Dermis blood vessel endothelial cell (primary cell): ENCODE measurements around the gene SHISA3. TPM values are rescaled to one million over a fixed set of nuclear protein-coding genes. Genes with fewer than 3 reads are reported as not detected.
A peak's percentile ranks its signal among the peaks of the same experiment; 100 is the strongest.

Experiments
- DNase-seq: peaks from one replicate; pipeline ENCODE4 v3.0.0; 2010
- total RNA-seq: library from RNA; depleted of rRNA; stranded (reverse); fragments of >200 nt; gene quantifications from 2 replicates; pipeline ENCODE4 v1.2.3, GENCODE V29; 2014

SHISA3 gene
- total RNA-seq, 1 donor from 2014 or later = 2.7 TPM

GRCh38 chr4:42392436-42392835 is 4.9 kb upstream of the SHISA3 start:
- DNase-seq = no peak

DNA sequence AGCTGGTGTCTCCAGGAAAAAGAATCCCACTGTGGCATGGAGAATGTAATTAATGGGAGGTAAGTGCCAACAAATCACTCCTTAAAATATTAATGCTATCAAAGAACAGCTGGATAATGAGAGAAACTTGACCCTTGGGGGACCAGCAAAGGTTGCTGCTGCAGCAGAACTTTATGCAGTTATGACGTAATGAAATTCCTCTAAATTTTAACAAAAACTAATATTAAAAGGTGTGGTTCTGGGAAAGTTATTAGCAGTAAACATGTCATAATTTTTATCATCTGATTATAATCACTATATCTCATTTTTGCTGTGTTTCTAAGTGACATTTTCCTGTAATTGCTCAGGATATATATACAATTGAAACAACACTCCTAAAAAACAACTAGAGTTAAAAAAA is 1.7 kb upstream of the SHISA3 start:
- DNase-seq = no peak

GRCh38 chr4:42396361-42396751 is 932 bp upstream of the SHISA3 start:
- DNase-seq = no peak

- peak; percentile 57 for DNase-seq
These were observed 415 bp downstream of the SHISA3 start for GRCh38 chr4:42397635-42398170.

DNA sequence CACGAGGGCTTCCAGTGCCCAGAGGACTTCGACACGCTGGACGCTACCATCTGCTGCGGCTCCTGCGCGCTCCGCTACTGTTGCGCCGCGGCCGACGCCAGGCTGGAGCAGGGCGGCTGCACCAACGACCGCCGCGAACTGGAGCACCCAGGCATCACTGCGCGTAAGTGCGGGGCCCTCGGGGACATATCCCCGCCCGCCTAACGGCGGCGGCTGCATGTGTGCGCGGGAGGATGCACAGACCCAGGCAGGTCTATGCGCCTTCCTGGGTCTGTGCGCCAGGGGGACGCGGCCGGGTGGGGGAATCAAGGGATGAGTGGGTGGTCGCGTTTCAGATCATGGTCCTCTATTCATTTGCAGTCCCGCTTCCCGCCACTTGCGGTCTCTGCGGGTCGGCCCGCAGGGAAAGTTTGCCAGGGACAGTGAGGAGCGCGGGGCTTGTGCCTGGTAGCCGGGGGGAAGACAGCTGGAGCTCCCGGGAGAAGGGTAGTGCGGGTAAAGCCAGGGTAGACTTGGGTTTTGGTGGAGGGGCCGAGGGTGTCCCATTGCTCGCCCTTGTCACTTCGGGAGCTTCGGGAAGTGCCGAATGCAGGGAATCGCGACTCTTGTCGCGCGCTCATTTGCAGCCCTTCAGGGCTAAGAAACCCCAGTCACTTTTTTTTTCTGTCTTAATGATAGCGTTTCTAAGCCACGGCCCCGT is 1.0 kb downstream of the SHISA3 start:
- peak; percentile 44 for DNase-seq

- DNase-seq = peak; percentile 28
These were observed 1.6 kb downstream of the SHISA3 start for GRCh38 chr4:42398871-42399331.

DNA sequence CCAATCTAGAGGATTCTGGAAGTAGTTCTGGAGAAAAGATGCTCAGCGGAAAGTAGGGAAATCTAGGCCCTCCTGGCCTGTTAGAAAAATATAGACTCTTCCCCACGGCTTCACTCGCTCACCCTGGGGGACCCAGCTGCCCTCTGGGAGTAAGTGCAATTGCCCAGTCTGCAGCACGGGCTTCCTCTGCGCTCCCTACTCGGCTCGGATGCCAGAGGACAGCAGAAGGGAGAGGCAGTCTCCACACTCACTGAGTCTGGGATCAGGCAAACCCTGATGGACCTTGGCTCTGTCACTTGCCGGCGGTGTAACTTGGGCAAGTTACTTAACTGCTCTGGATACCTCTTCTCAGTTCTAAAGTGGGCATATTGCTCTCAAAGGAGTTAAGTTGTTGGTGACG is 2.1 kb downstream of the SHISA3 start:
- peak; percentile 21 for DNase-seq

DNA sequence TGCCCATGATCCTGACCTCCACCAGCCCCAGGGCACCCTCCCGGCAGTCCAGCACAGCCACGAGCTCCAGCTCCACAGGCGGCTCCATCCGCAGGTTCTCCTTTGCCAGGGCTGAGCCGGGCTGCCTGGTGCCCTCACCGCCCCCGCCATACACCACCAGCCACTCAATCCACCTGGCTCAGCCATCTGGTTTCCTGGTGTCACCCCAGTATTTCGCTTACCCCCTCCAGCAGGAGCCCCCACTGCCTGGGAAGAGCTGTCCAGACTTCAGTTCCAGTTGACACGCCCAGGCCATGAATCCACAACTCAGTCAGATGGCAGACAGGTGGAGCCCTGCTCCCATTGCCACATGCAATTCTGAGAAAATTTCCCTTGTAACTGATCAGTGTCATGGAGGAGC is 3.9 kb downstream of the SHISA3 start:
- peak; percentile 46 for DNase-seq

- no peak for DNase-seq
These were observed 6.7 kb downstream of the SHISA3 start for GRCh38 chr4:42404001-42404400.

DNA sequence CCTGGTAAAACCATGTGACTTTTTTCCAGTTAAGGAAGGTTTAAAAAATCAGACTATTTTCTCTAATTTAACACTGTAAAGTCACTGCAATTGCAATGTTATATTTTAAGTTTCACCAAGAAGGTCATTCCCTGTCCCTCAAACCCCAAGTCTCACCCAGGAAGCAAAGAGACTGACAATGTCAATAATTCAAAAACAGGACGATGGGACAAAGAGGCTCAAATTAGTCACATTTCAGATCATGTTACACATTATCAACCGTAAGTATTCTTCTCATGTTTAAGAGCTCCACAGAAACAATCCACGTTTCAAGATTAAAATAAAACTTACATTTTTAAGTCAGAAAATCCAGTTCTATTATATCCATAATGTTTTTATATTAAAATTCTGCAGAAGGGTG is 13.2 kb downstream of the SHISA3 start:
- DNase-seq = no peak

- DNase-seq = no peak
These were observed 14.5 kb downstream of the SHISA3 start for GRCh38 chr4:42411803-42412202.

- DNase-seq = peak; percentile 91
These were observed 15.0 kb downstream of the SHISA3 start for GRCh38 chr4:42412251-42412650.

DNA sequence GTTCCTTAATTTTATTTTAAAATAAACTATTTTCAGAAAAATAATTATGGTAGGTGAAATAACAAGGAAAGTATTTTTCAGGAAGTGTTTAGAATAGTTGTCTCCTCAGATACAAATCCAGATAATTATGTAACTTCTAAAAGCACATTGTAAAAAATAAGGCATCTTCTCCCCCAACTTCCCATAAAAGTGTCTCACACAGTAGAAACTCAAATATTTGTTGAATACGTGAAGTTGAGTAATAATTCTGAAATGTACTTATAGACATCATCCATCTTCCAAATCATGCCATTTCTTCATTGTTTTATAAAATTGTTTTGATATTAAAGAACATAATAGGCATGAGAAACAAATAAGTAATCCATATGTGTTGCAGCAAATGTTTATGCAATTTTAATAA is 18.0 kb downstream of the SHISA3 start:
- DNase-seq = no peak

- DNase-seq = no peak
These were observed 18.7 kb downstream of the SHISA3 start for GRCh38 chr4:42416017-42416416.

GRCh38 chr4:42417550-42417949 is 20.3 kb downstream of the SHISA3 start:
- DNase-seq = no peak

- DNase-seq = peak; percentile 17
These were observed 22.9 kb downstream of the SHISA3 start for GRCh38 chr4:42420140-42420539.

DNA sequence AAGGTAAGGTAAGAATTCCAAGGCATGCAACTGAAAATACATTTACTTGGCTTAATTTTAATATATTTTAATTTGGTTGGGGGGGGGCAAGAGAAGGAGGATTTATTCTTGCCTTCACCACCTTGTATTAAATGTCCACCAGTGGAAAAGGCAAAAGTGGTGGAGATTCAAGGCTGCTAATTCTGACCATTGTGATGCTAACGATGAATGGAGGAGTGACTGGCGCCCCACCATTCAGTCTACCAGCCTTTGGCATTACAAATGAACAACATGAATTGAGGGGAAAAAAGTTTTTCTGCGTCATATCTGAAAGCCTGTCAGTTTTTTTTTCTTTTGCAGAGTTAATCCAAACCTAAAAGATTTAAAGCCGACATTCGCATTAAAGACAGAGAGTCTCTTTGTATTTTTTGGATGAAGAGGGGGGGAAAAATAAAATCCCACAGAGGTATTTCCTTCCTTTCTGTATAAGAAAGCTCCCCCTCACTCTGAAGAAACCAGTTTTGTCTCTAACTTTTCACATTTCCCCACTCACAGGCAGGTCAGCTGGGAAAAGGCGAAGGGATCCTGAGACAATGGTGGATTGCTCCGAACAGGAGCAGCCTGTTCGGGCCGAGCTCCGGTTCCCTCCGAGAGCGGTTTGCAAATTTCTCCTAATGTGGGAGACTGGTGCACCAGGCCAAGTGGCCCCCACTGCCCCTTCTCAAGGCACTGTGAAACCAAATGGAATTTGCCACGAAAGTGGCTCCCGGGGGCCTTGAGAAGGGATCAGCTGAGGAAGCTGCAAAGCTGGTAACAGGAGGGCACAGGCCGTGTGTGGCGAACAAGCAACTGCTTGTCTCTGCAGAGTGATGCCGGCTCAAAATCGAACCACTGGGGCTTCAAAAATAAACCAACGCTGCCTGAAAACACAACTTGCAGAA is 28.1 kb downstream of the SHISA3 start:
- no peak for DNase-seq

GRCh38 chr4:42428036-42428435 is 30.7 kb downstream of the SHISA3 start:
- no peak for DNase-seq

DNA sequence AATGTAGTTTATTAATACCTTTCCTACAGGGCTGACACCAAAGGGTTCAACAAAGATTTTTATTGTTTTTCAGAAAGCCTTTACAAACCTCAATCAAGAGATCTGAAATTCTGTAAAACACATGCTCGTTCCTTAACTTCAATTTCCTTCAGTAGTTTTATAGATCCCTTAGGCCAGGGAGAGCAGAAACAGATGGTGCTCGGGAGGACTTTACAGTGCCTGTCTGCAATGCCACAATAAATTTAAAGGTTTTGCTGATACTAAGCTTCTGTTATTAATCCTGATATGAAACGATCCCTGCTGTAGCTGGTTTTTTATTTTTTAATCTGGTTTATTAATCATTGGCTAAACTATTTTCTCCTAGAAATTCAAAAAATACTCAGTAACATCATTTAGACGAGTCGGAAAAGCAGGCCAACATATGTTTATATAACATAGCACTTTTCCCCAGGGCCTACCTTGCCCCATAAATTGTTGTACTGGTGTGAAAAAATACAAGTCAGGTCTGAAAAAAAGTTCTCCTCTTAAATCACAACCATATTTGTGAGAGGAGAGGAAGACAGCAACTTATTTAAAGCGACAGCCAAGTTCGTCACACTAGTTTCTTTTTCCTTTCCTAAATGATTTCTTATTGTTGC is 39.8 kb downstream of the SHISA3 start:
- DNase-seq = no peak

DNA sequence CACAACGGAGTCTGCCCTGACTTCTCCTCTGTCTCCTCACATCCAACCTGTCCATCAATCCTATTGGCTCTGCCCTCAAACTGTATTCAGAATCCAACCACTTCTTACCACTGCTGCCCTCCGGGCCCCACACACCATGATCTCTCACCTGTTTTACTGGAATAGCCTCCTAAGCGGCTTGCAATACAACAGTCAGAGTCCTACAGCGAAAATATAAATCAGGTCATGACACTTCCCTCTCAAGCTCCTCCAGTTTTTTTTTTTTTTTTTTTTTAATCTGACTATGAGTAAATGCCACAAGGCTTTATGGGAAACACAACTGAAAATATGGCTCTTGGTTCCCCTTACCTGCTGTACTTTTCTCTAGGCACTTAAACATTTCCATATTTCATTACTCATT is 42.8 kb downstream of the SHISA3 start:
- DNase-seq = no peak

DNA sequence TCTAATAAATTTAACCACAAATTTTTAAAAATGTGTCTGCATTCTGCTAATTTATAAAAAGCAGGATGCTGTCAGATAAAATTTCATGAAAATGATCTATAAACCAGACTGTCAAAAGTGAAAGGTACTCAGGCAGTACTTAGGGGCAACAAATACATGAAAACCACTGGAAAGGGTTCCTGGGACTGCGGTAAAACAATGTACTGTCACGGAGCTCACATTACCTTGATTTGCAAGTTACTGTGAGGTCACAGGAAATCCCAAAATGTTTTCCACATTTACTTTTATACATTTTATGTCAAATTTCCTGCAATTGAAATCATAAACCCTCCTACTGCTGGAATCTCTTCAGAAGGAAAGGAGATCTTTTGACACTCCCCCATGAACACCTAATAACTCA is 45.3 kb downstream of the SHISA3 start:
- DNase-seq = peak; percentile 9

DNA sequence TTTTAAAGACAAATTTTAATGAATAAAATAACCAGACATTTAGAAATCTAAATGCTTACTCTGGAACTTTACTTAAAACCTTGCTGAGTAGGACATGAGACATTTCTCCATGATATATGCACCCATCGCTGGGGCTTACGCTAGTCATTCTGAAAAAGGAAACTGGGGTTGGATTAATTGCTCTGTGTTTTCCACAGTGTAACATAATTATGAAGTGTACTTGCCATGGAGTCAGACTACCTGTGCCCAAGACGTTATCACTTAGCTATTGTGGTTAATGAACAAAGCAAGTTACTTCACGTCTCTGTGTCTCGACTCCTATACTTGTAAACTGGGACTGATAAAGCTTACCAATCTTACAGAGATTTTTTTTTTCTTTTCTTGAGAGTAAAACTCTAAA is 47.8 kb downstream of the SHISA3 start:
- no peak for DNase-seq

DNA sequence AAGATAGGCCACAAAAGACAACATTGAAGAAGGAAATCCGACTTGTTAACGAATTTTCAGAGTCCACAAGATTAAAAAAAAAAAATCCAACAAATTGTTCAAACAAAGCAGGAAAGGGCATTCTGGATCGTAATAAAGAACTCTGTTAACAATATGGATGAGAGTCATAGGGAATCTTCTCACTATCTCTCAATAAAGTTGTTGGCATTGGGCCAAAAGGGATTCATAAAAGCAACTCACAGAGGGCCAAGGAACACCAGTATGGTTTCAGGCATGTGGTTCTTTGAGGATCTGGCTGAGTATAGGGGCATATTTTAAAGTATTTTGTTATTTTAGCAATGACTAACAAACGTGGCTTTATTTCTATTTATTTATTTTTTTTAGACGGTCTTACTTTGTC is 49.5 kb downstream of the SHISA3 start:
- DNase-seq = no peak
